Measurements from ENCODE around the gene CDK19.

DNA sequence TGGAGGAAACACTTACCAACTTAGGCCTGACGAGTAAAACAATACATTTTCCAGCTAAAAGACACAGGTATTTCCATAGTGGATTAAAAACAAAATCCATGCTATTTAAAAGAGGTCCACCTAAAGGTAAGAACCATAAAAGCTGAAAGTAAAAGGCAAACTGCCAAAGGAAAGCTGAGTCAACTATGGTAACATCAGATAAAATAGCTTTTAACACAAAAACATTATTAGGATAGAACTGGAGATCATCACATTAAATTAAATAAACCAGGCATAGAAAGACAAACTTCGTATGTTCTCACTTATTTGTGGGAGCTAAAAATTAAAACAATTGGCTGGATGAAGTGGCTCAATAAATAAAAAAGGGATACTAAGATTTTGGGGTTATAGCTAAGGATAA lies 172.1 kb downstream of the CDK19 start:
- TF ChIP-seq, protein P1, sequence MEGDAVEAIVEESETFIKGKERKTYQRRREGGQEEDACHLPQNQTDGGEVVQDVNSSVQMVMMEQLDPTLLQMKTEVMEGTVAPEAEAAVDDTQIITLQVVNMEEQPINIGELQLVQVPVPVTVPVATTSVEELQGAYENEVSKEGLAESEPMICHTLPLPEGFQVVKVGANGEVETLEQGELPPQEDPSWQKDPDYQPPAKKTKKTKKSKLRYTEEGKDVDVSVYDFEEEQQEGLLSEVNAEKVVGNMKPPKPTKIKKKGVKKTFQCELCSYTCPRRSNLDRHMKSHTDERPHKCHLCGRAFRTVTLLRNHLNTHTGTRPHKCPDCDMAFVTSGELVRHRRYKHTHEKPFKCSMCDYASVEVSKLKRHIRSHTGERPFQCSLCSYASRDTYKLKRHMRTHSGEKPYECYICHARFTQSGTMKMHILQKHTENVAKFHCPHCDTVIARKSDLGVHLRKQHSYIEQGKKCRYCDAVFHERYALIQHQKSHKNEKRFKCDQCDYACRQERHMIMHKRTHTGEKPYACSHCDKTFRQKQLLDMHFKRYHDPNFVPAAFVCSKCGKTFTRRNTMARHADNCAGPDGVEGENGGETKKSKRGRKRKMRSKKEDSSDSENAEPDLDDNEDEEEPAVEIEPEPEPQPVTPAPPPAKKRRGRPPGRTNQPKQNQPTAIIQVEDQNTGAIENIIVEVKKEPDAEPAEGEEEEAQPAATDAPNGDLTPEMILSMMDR (IDR thresholded peaks at IDR 0.05) = no peak
- TF ChIP-seq POLR2A (IDR thresholded peaks at IDR 0.05) = no peak

Measured in testis (tissue), 2 donors.